H1 (cell line): Measurements from ENCODE around the gene EHHADH. TPM values are rescaled to one million over a fixed set of nuclear protein-coding genes. Genes with fewer than 3 reads are reported as not detected.
A peak's percentile ranks its signal among the peaks of the same experiment; 100 is the strongest.

Source experiments
- CTCF ChIA-PET: fragments of 300-600 bp; sonication (Branson Sonifier 250); formaldehyde crosslinking; loops from one replicate; lab custom pipeline; 2021; ENCODE audit not compliant: partially characterized antibody; lab: Charles Lee
- POLR2A ChIA-PET: fragments of 300-600 bp; sonication (Branson Sonifier 250); formaldehyde crosslinking; loops from one replicate; lab custom pipeline; 2021; ENCODE audit warnings: inconsistent platforms; ENCODE audit not compliant: partially characterized antibody; lab: Charles Lee
- DNase-seq, 2 experiments: peaks; one replicate each; pipeline versions ENCODE4 v3.0.0 to v3.0.0-alpha.2; 2010 to 2022; ENCODE audit warnings: low spot score in 2 of 2, low read depth in 1 of 2, mixed read lengths in 1 of 2
- FAIRE-seq: peaks from 2 replicates; lab custom pipeline; 2011; peaks lifted over from hg19 to GRCh38; lab: Jason Lieb, UNC
- H2AFZ ChIP-seq: 2 replicates; pipeline ENCODE4 v1.8.1; 2012; ENCODE audit warnings: low read length, inconsistent platforms
- H2AK5ac ChIP-seq: 2 replicates; pipeline ENCODE4 v1.6.1; 2013; ENCODE audit warnings: low read depth, low read length
- H2BK120ac ChIP-seq: replicated peaks from 2 replicates; pipeline ENCODE3; 2013; ENCODE audit warnings: low read depth, low read length, inconsistent platforms
- H2BK12ac ChIP-seq: 2 replicates; pipeline ENCODE4 v1.6.1; 2013; ENCODE audit warnings: low read depth, low read length
- H2BK15ac ChIP-seq: 2 replicates; pipeline ENCODE4 v1.6.1; 2013; ENCODE audit warnings: low read length
- H2BK20ac ChIP-seq: 2 replicates; pipeline ENCODE4 v1.6.1; 2013; ENCODE audit warnings: low read length
- H2BK5ac ChIP-seq: 2 replicates; pipeline ENCODE4 v1.6.1; 2013; ENCODE audit warnings: low read depth, low read length
- H3K14ac ChIP-seq: 2 replicates; pipeline ENCODE4 v1.6.1; 2013; ENCODE audit warnings: inconsistent platforms; ENCODE audit not compliant: insufficient read length
- H3K18ac ChIP-seq: 2 replicates; pipeline ENCODE4 v1.6.1; 2013; ENCODE audit warnings: low read length; ENCODE audit errors: extremely low read depth
- H3K23ac ChIP-seq: 2 replicates; pipeline ENCODE4 v1.6.1; 2013; ENCODE audit warnings: inconsistent platforms; ENCODE audit not compliant: insufficient read length
- H3K23me2 ChIP-seq: 2 replicates; pipeline ENCODE4 v1.6.1; 2013; ENCODE audit warnings: low read depth, low read length
- H3K27ac ChIP-seq: 2 replicates; pipeline ENCODE4 v1.6.1; 2011; ENCODE audit warnings: low read depth, low read length, inconsistent platforms
- H3K27me3 ChIP-seq, 4 experiments: replicated peaks in 1 of 4; 1 replicate in 1 of 4; 2 replicates in 3 of 4; pipeline versions ENCODE4 v1.6.1 to v1.8.1; 2011 to 2013; ENCODE audit warnings: low read length in 3 of 4, mild to moderate bottlenecking in 3 of 4, inconsistent platforms in 2 of 4, mixed read lengths in 2 of 4, moderate library complexity in 1 of 4; ENCODE audit not compliant: control insufficient read depth in 3 of 4, insufficient read depth in 3 of 4; ENCODE audit errors: extremely low read depth in 1 of 4
- H3K36me3 ChIP-seq, 4 experiments: 2 replicates each; pipeline versions ENCODE4 v1.6.1 to v1.8.1; 2011 to 2013; ENCODE audit warnings: mild to moderate bottlenecking in 4 of 4, low read length in 3 of 4, moderate library complexity in 2 of 4, control low read depth in 1 of 4, inconsistent platforms in 1 of 4; ENCODE audit not compliant: insufficient read depth in 4 of 4, control insufficient read depth in 2 of 4
- H3K4ac ChIP-seq: replicated peaks from 2 replicates; pipeline ENCODE3; 2013; ENCODE audit warnings: low read length, low read depth, mixed read lengths, inconsistent platforms; ENCODE audit not compliant: insufficient read length
- H3K4me1 ChIP-seq, 4 experiments: replicated peaks in 1 of 4; 1 replicate in 1 of 4; 2 replicates in 3 of 4; pipeline versions ENCODE4 v1.6.1 to v1.8.1; 2011 to 2013; ENCODE audit warnings: low read length in 3 of 4, inconsistent platforms in 2 of 4, mixed read lengths in 1 of 4; ENCODE audit not compliant: insufficient read depth in 4 of 4, control insufficient read depth in 3 of 4
- H3K4me2 ChIP-seq, 2 experiments: 2 replicates each; pipeline versions ENCODE4 v1.6.1 to v1.8.1; 2011 to 2013; ENCODE audit warnings: low read depth in 2 of 2, low read length in 2 of 2, control low read depth in 1 of 2, inconsistent platforms in 1 of 2, mild to moderate bottlenecking in 1 of 2; ENCODE audit not compliant: insufficient read depth in 1 of 2
- H3K4me3 ChIP-seq, 4 experiments: fragments of 200-600, 300-600 bp in 1 of 4; sonication (generic), shearing (Covaris generic), sonication (Bioruptor Twin) in 1 of 4; 2 replicates each; pipeline versions ENCODE4 v1.5.1 to v1.8.1; 2011 to 2016; ENCODE audit warnings: low read length in 4 of 4, low read depth in 3 of 4, control low read depth in 2 of 4, inconsistent platforms in 2 of 4, mild to moderate bottlenecking in 2 of 4, mixed read lengths in 1 of 4, moderate library complexity in 1 of 4; ENCODE audit not compliant: insufficient read depth in 2 of 4; ENCODE audit errors: extremely low read depth in 1 of 4
- H3K56ac ChIP-seq: replicated peaks from 2 replicates; pipeline ENCODE3; 2013; ENCODE audit warnings: low read depth, mild to moderate bottlenecking, mixed read lengths, low read length, inconsistent platforms; ENCODE audit not compliant: insufficient read length
- H3K79me1 ChIP-seq: 2 replicates; pipeline ENCODE4 v1.6.1; 2013; ENCODE audit warnings: low read depth, low read length, control low read depth
- H3K79me2 ChIP-seq, 2 experiments: 2 replicates each; pipeline versions ENCODE4 v1.6.1 to v1.8.1; 2012 to 2013; ENCODE audit warnings: low read length in 2 of 2, mild to moderate bottlenecking in 2 of 2, inconsistent platforms in 1 of 2; ENCODE audit not compliant: insufficient read depth in 2 of 2, control insufficient read depth in 1 of 2
- H3K9ac ChIP-seq, 4 experiments: replicated peaks in 1 of 4; 1 replicate in 1 of 4; 2 replicates in 3 of 4; pipeline versions ENCODE4 v1.6.1 to v1.8.1; 2011 to 2013; ENCODE audit warnings: low read depth in 3 of 4, low read length in 3 of 4, control low read depth in 2 of 4, mild to moderate bottlenecking in 2 of 4, moderate library complexity in 2 of 4, inconsistent platforms in 1 of 4; ENCODE audit errors: extremely low read depth in 1 of 4
- H3K9me3 ChIP-seq, 2 experiments: 2 replicates each; pipeline versions ENCODE4 v1.6.1 to v1.8.1; 2012 to 2013; ENCODE audit warnings: mild to moderate bottlenecking in 2 of 2, moderate library complexity in 2 of 2, control low read depth in 1 of 2, inconsistent platforms in 1 of 2, low read depth in 1 of 2, low read length in 1 of 2, mixed read lengths in 1 of 2; ENCODE audit not compliant: insufficient read depth in 2 of 2
- H4K20me1 ChIP-seq, 2 experiments: replicated peaks in 1 of 2; 2 replicates each; pipeline versions ENCODE3 to v1.8.1; 2011 to 2013; ENCODE audit warnings: inconsistent platforms in 2 of 2, low read length in 2 of 2, mild to moderate bottlenecking in 1 of 2; ENCODE audit not compliant: insufficient read depth in 2 of 2, control insufficient read depth in 1 of 2
- H4K5ac ChIP-seq: 2 replicates; pipeline ENCODE4 v1.6.1; 2013; ENCODE audit warnings: low read length, low read depth, mixed read lengths, inconsistent platforms; ENCODE audit not compliant: insufficient read length
- H4K8ac ChIP-seq: 2 replicates; pipeline ENCODE4 v1.8.0; 2013; ENCODE audit warnings: mild to moderate bottlenecking, moderate library complexity, low read length, inconsistent platforms; ENCODE audit not compliant: insufficient read depth; ENCODE audit errors: extremely low read depth
- H4K91ac ChIP-seq: replicated peaks from 2 replicates; pipeline ENCODE3; 2013; ENCODE audit warnings: low read length, mixed read lengths, inconsistent platforms; ENCODE audit not compliant: insufficient read length
- POU5F1 ChIP-seq: IDR thresholded peaks from 2 replicates; pipeline ENCODE4 v1.6.1; 2011; ENCODE audit warnings: low read depth, mild to moderate bottlenecking, low read length, moderate library complexity
- WGBS, 2 experiments: shearing (Covaris generic) in 1 of 2; methylation state at CpG; one replicate each; pipeline versions ENCODE4 v1.1.6 to v1.1.7; 2013 to 2015; ENCODE audit warnings: low lambda C conversion rate in 2 of 2, mixed read lengths in 2 of 2, inconsistent platforms in 1 of 2, low coverage in 1 of 2, missing lambda C conversion rate in 1 of 2; ENCODE audit not compliant: insufficient replicate concordance in 2 of 2, insufficient coverage in 1 of 2, insufficient read length in 1 of 2; ENCODE audit errors: extremely low coverage in 1 of 2, missing lambda C conversion rate in 1 of 2; 5-methylcytosine and 5-hydroxymethylcytosine counted together
- polyA plus RNA-seq, 7 experiments: library from polyadenylated mRNA; depleted of rRNA in 3 of 7; stranded (reverse) in 5 of 7; unstranded in 2 of 7; fragments of >200 nt in 5 of 7; fragments of 200-250 nt in 2 of 7; gene quantifications; 1 replicate in 5 of 7; 2 replicates in 1 of 7; 4 replicates in 1 of 7; pipeline versions ENCODE4 v1.2.1 to v1.2.3, GENCODE V29; 2011 to 2013; ENCODE audit warnings: missing spikeins in 2 of 7, mixed read lengths in 2 of 7
- total RNA-seq: library from RNA; stranded (reverse); fragmentation: NEBNext Ultra II Directional; extraction: Animal tissue kit (Norgen Biotek cat#: 25700); gene quantifications from 2 replicates; pipeline ENCODE4 v1.2.1, GENCODE V29; 2021

The EHHADH gene
- total and polyA plus RNA-seq, 2 of the 8 experiments (the other 6 are each of a cell fraction or from before 2014, with no cell fraction given): 1.4 to 3.5 TPM

GRCh38 chr3:185283374-185283935 lies 29.6 kb upstream of the EHHADH start:
- H3K9ac ChIP-seq: peak overlapping the region in 3 of 4 experiments; percentile 9 to 53 (median 13); a peak in 5 of 7 replicates
- CTCF ChIA-PET: interaction anchor here (0.9 kb wide), 1 partner anchor 25 kb away, joined by 3 read pairs; no protein-coding TSS in a partner anchor
- no peak for TF ChIP-seq POU5F1

More at GRCh38 chr3:185283374-185283935, 29.6 kb upstream of the EHHADH start:
- Histone ChIP-seq H2BK120ac (no peak overlapping the region), H3K27me3 (no peaks in the 10 kb centered on the region), H3K18ac (0 out of 2 replicates have a peak overlapping the region, but pooled peaks have one; percentile 53), H3K79me1 (no peaks in the 10 kb centered on the region), H3K36me3 (no peaks in the 10 kb centered on the region), H3K27ac (no peak overlapping the region), H3K4me1 (peaks cover 0 to 3% (median 0%) of the 10 kb centered on the region in 4 experiments; a peak in 2 of 7 replicates), H3K56ac (no peak overlapping the region), H3K4me3 (peak overlapping the region; percentile 70 to 93 (median 88)), H2BK20ac (no peak overlapping the region), H4K5ac (peak overlapping the region; percentile 75), H3K23ac (no peak overlapping the region), H3K23me2 (peaks cover 5% of the 10 kb centered on the region; the same call in 1 of the 2 replicates), H3K9me3 (no peaks in the 10 kb centered on the region), H3K14ac (no peak overlapping the region), H3K4me2 (peak overlapping the region; percentile 75 to 86), H2BK15ac (no peak overlapping the region), H2AFZ (peak overlapping the region; percentile 79), H4K20me1 (no peaks in the 10 kb centered on the region), H2BK5ac (no peak overlapping the region), H4K8ac (peak overlapping the region; percentile 57; the same call in 1 of the 2 replicates), H4K91ac (no peak overlapping the region), H2BK12ac (no peak overlapping the region; the same call in 1 of the 2 replicates), H3K4ac (no peak overlapping the region), H2AK5ac (no peak overlapping the region), H3K79me2 (peaks cover 0 to 5% of the 10 kb centered on the region in 2 experiments; a peak in 1 of 4 replicates)
- 68% methylated on average over 8 of the region's 9 CpGs; no CpG with 5 or more reads in 1 of the 2 experiments for WGBS, 2 experiments
- no peak for FAIRE-seq
- POLR2A ChIA-PET: no interaction called here
- no peak for DNase-seq
